Measurements from ENCODE around the gene AHDC1. TPM values are rescaled to one million over a fixed set of nuclear protein-coding genes. Genes with fewer than 3 reads are reported as not detected.
A peak's percentile ranks its signal among the peaks of the same experiment; 100 is the strongest.

AHDC1 gene
- total and polyA plus RNA-seq, 9 of the 15 experiments (the other 6 are each of a cell fraction or from before 2014, with no cell fraction given), result 0.21 to 36.4 (median 4.7) TPM

DNA sequence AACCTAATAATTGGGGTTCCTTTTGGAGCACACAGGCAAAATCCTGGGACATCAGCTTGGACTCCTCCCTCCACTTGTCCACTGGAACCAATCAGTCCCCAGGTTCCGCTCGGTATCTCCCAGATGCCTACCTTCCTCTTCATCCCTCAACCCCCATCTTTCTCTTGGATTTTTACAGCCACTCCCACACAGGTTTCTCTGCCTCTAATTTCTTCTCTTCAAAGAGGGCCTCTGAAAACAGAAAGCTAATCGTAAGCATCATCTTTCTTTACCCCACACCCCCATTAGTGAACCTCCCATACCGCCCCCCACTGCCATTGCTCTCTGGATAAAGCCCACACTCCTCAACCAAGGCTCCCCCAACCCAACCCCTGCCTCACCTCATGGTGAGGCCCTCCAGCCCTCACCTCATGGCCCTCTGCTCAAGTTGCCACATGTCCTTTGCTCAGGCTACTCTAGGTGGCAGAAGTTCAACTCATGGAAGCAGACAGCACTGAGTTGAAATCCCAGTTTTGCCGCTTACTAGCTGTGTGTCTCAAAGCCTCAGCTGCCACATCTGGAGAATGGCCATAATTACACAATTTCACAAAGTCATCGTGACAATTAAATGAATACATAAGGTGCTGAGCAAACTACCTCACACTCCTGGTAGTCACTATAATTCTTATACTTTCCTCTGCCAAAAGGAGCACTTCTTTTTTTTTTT is 95.8 kb downstream of the AHDC1 start (continued):
- TF ChIP-seq HMBOX1 (IDR thresholded peaks at IDR 0.05) (peak; percentile 44; the same call in 1 of the 2 replicates), ELK3 (CRISPR knock-in tag; IDR thresholded peaks at IDR 0.05) (no peak), TGIF2 (CRISPR knock-in tag; IDR thresholded peaks at IDR 0.05) (no peak), ILF3 (IDR thresholded peaks at IDR 0.05; ENCODE audit: borderline replicate concordance) (no peak)

GRCh38 chr1:27506703-27507102 is 97.2 kb downstream of the AHDC1 start:
- H3K36me3 ChIP-seq (ENCODE audit: control insufficient read depth, insufficient read depth, low read length), result no peaks in the 10 kb centered on the region
- no peaks in the 10 kb centered on the region for H4K20me1 ChIP-seq (replicated peaks; ENCODE audit: control insufficient read depth, insufficient read depth, low read length)
- peaks cover 22 to 30% of the 10 kb centered on the region in 2 experiments; a peak in 4 of 5 replicates for H3K4me1 ChIP-seq (replicated peaks in 1 of 2; ENCODE audit: control insufficient read depth in 2 of 2, insufficient read depth in 2 of 2, low read length in 2 of 2)
- POLR2A ChIA-PET, result interaction anchor here (0.7 to 1.9 kb wide), 2 partner anchors 15 to 116 kb away, joined by 3 to 7 read pairs; no protein-coding TSS in a partner anchor
- ATAC-seq (no peak), DNase-seq (ENCODE audit: extremely low read depth in 1 of 4, low spot score in 3 of 4) (peak in 1 of 4 experiments; percentile 9), FAIRE-seq (no peak)
- no peaks in the 10 kb centered on the region for H3K9me3 ChIP-seq (replicated peaks; ENCODE audit: control insufficient read depth, insufficient read depth, low read depth, low read length)
- BruUV-seq (replicated peaks), result no TSS peak
- WGBS (ENCODE audit: insufficient coverage, low coverage, missing lambda C conversion rate), result 81% methylated on average over 6 of the region's 6 CpGs
- intact Hi-C loops (cut with micrococcal nuclease), result loop anchor here (5.0 kb wide), 1 partner anchor 101 kb away; no protein-coding TSS in a partner anchor
- CTCF ChIA-PET (ENCODE audit: low intra/inter-chr PET ratio), result interaction anchor here (0.6 kb wide), 1 partner anchor 222 kb away, joined by 4 read pairs; no protein-coding TSS in a partner anchor
- no peaks in the 10 kb centered on the region for H3K27me3 ChIP-seq (ENCODE audit: control insufficient read depth in 2 of 2, insufficient read depth in 2 of 2, low read length in 2 of 2)
- H2AFZ ChIP-seq (ENCODE audit: low read depth, low read length), result no peak overlapping the region
- in situ Hi-C loops (cut with MboI), result no loop called here
- H3K4me3 ChIP-seq, result no peak overlapping the region
- no peaks in the 10 kb centered on the region for H3K9me1 ChIP-seq (ENCODE audit: control insufficient read depth, insufficient read depth, low read length)
- TF ChIP-seq NFIX (CRISPR knock-in tag; IDR thresholded peaks at IDR 0.05; ENCODE audit: low read depth) (no peak), KLF6 (CRISPR knock-in tag; IDR thresholded peaks at IDR 0.05; ENCODE audit: borderline replicate concordance) (no peak), CBX2 (IDR thresholded peaks at IDR 0.05; ENCODE audit: insufficient read depth, low read length, poor library complexity, severe bottlenecking) (no peak), MEF2A (IDR thresholded peaks at IDR 0.05; ENCODE audit: control insufficient read depth, low read depth, low read length) (no peak), ZBTB33 (CRISPR knock-in tag; IDR thresholded peaks at IDR 0.05) (peak; percentile 96), JUN (IDR thresholded peaks at IDR 0.05; ENCODE audit: borderline replicate concordance, low read depth, low read length) (no peak), JUN (CRISPR knock-in tag; IDR thresholded peaks at IDR 0.05; ENCODE audit: borderline replicate concordance) (no peak), NFE2 (IDR thresholded peaks at IDR 0.05; ENCODE audit: low read depth) (0 out of 2 replicates have a peak, but pooled peaks have one; percentile 18)
- H3K79me2 ChIP-seq (ENCODE audit: control insufficient read depth, insufficient read depth, low read length), result no peaks in the 10 kb centered on the region
- no peak overlapping the region for H3K4me2 ChIP-seq (ENCODE audit: insufficient read depth, low read length)
- no peak overlapping the region for H3K27ac ChIP-seq (ENCODE audit: extremely low read depth, low read depth, low read length)
- no peak overlapping the region for H3K9ac ChIP-seq (ENCODE audit: insufficient read depth in 1 of 2, low read depth in 2 of 2, low read length in 2 of 2)

Measured in K562 (cell line).